ENCODE results near the gene EFCAB13. TPM values are rescaled to one million over a fixed set of nuclear protein-coding genes. Genes with fewer than 3 reads are reported as not detected.
"Not testable (repeated sequence)": the region's sequence is repeated elsewhere in the genome, so short reads cannot be mapped to it uniquely, and the experiment has no call there.

Gene EFCAB13
- total RNA-seq, 2 donors from 2014 or later, result 4.3 to 8.9 TPM

GRCh38 chr17:47363171-47363570, 39.4 kb downstream of the EFCAB13 start:
- Histone ChIP-seq H3K4me3 (ENCODE audit: low read length) (no peak overlapping the region), H3K27ac (ENCODE audit: low read depth, low read length) (no peak overlapping the region), H3K9ac (ENCODE audit: extremely low read depth, low read length, poor library complexity, severe bottlenecking) (no peak overlapping the region), H3K4me1 (ENCODE audit: control insufficient read depth, insufficient read depth, low read length) (no peaks in the 10 kb centered on the region), H3K9me3 (ENCODE audit: control insufficient read depth, low read length) (peaks cover 15% of the 10 kb centered on the region), H3K27me3 (ENCODE audit: control insufficient read depth, insufficient read depth, low read length, poor library complexity, severe bottlenecking) (no peaks in the 10 kb centered on the region), H3K36me3 (ENCODE audit: control insufficient read depth, insufficient read depth, low read length) (no peaks in the 10 kb centered on the region)
- no peak for TF ChIP-seq CTCF (conservative IDR thresholded peaks at IDR 0.05)
- Mint-ChIP-seq H3K36me3 (ENCODE audit: low read depth) (peaks cover 14% of the 10 kb centered on the region), H3K4me3 (no peak overlapping the region), H3K27ac (no peak overlapping the region), H3K27me3 (ENCODE audit: insufficient read depth) (peaks cover 2% of the 10 kb centered on the region), H3K9me3 (peaks cover 26% of the 10 kb centered on the region), H3K4me1 (no peaks in the 10 kb centered on the region)
- WGBS, 2 experiments (ENCODE audit: insufficient coverage in 1 of 2, insufficient read length in 1 of 2), result 100% methylated on average over 1 of the region's 2 CpGs
- DNase-seq, result no peak

- Mint-ChIP-seq H3K9me3 (peaks cover 18% of the 10 kb centered on the region), H3K4me3 (no peak overlapping the region), H3K36me3 (ENCODE audit: low read depth) (peaks cover 13% of the 10 kb centered on the region), H3K27me3 (ENCODE audit: insufficient read depth) (peaks cover 4% of the 10 kb centered on the region), H3K4me1 (no peaks in the 10 kb centered on the region), H3K27ac (no peak overlapping the region)
- Histone ChIP-seq H3K9me3 (ENCODE audit: control insufficient read depth, low read length) (peaks cover 17% of the 10 kb centered on the region), H3K4me1 (ENCODE audit: control insufficient read depth, insufficient read depth, low read length) (no peaks in the 10 kb centered on the region), H3K36me3 (ENCODE audit: control insufficient read depth, insufficient read depth, low read length) (no peaks in the 10 kb centered on the region), H3K4me3 (ENCODE audit: low read length) (no peak overlapping the region), H3K27me3 (ENCODE audit: control insufficient read depth, insufficient read depth, low read length, poor library complexity, severe bottlenecking) (no peaks in the 10 kb centered on the region), H3K9ac (ENCODE audit: extremely low read depth, low read length, poor library complexity, severe bottlenecking) (no peak overlapping the region), H3K27ac (ENCODE audit: low read depth, low read length) (no peak overlapping the region)
- DNase-seq, result no peak
- WGBS, 2 experiments (ENCODE audit: insufficient coverage in 1 of 2, insufficient read length in 1 of 2), result 93 to 100% methylated on average over 3 to 10 of the region's 10 CpGs
- no peak for TF ChIP-seq CTCF (conservative IDR thresholded peaks at IDR 0.05)
Observed at GRCh38 chr17:47367257-47367656, 43.5 kb downstream of the EFCAB13 start.

GRCh38 chr17:47368262-47368661, 44.5 kb downstream of the EFCAB13 start:
- Mint-ChIP-seq H3K9me3 (peaks cover 10% of the 10 kb centered on the region), H3K4me1 (no peaks in the 10 kb centered on the region), H3K27ac (no peak overlapping the region), H3K27me3 (ENCODE audit: insufficient read depth) (peaks cover 4% of the 10 kb centered on the region), H3K4me3 (no peak overlapping the region), H3K36me3 (ENCODE audit: low read depth) (peaks cover 6% of the 10 kb centered on the region)
- H3K27me3 ChIP-seq (ENCODE audit: control insufficient read depth, insufficient read depth, low read length, poor library complexity, severe bottlenecking), result no peaks in the 10 kb centered on the region
- no peak overlapping the region for H3K27ac ChIP-seq (ENCODE audit: low read depth, low read length)
- no peak overlapping the region for H3K9ac ChIP-seq (ENCODE audit: extremely low read depth, low read length, poor library complexity, severe bottlenecking)
- no peaks in the 10 kb centered on the region for H3K4me1 ChIP-seq (ENCODE audit: control insufficient read depth, insufficient read depth, low read length)
- no peaks in the 10 kb centered on the region for H3K36me3 ChIP-seq (ENCODE audit: control insufficient read depth, insufficient read depth, low read length)
- DNase-seq, result no peak
- 80 to 86% methylated on average over 1 to 3 of the region's 3 CpGs for WGBS, 2 experiments (ENCODE audit: insufficient coverage in 1 of 2, insufficient read length in 1 of 2)
- TF ChIP-seq CTCF (conservative IDR thresholded peaks at IDR 0.05), result no peak
- H3K4me3 ChIP-seq (ENCODE audit: low read length), result no peak overlapping the region
- H3K9me3 ChIP-seq (ENCODE audit: control insufficient read depth, low read length), result peaks cover 18% of the 10 kb centered on the region

GRCh38 chr17:47370899-47371298, 47.1 kb downstream of the EFCAB13 start:
- not testable (repeated sequence) for H3K9me3 Mint-ChIP-seq; H3K36me3 Mint-ChIP-seq (ENCODE audit: low read depth); H3K27me3 ChIP-seq (ENCODE audit: control insufficient read depth, insufficient read depth, low read length, poor library complexity, severe bottlenecking); H3K4me3 Mint-ChIP-seq; H3K27ac ChIP-seq (ENCODE audit: low read depth, low read length); H3K27ac Mint-ChIP-seq; H3K4me1 Mint-ChIP-seq; H3K4me1 ChIP-seq (ENCODE audit: control insufficient read depth, insufficient read depth, low read length); DNase-seq; H3K36me3 ChIP-seq (ENCODE audit: control insufficient read depth, insufficient read depth, low read length); H3K4me3 ChIP-seq (ENCODE audit: low read length); H3K27me3 Mint-ChIP-seq (ENCODE audit: insufficient read depth); H3K9ac ChIP-seq (ENCODE audit: extremely low read depth, low read length, poor library complexity, severe bottlenecking)
- 87% methylated on average over 3 of the region's 3 CpGs; no CpG with 5 or more reads in 1 of the 2 experiments for WGBS, 2 experiments (ENCODE audit: insufficient coverage in 1 of 2, insufficient read length in 1 of 2)
- peaks cover 14% of the 10 kb centered on the region for H3K9me3 ChIP-seq (ENCODE audit: control insufficient read depth, low read length)
